ENCODE measurements around the gene TTC21B.

The TTC21B gene

DNA sequence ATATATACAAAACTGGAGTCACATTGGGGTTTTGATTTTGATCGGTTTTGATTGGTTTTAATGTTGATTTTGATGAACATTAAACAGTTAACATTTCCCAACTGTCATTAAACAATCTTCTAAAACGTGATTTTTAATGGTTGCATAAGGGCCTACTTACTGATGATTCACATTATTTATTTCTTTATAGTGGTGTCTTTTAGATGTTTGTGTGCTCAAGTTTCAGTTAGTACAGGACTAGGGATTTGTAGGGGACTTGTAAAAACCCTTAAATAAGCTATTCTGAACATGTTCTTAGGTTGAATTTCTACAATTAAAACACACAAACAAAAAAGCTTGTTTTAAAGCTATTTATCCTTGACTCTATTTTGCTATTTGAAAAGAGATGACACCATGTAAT, 61.6 kb downstream of the TTC21B start:
- TF ChIP-seq, protein P1, sequence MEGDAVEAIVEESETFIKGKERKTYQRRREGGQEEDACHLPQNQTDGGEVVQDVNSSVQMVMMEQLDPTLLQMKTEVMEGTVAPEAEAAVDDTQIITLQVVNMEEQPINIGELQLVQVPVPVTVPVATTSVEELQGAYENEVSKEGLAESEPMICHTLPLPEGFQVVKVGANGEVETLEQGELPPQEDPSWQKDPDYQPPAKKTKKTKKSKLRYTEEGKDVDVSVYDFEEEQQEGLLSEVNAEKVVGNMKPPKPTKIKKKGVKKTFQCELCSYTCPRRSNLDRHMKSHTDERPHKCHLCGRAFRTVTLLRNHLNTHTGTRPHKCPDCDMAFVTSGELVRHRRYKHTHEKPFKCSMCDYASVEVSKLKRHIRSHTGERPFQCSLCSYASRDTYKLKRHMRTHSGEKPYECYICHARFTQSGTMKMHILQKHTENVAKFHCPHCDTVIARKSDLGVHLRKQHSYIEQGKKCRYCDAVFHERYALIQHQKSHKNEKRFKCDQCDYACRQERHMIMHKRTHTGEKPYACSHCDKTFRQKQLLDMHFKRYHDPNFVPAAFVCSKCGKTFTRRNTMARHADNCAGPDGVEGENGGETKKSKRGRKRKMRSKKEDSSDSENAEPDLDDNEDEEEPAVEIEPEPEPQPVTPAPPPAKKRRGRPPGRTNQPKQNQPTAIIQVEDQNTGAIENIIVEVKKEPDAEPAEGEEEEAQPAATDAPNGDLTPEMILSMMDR (IDR thresholded peaks at IDR 0.05; ENCODE audit: low read depth, low read length) = no peak

DNA sequence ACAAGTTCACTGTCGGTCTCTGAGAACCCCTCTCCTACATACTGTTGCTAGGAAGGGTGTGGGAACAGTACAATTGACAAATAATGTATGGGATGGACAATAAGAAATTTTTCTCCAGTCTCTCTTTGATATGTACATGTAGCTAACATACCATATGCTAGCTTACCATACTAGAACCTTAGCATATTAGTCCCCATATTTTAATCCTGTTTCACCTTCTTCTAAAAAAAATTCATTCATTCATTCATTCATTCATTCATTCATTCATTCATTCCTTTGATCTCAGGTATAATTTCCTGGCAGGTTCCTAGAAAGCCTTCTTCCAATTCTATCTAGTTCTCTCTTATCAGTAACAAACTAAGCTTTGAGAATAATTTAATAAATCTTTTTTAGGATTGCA, 62.2 kb downstream of the TTC21B start:
- no peak for DNase-seq (ENCODE audit: low read depth in 2 of 2)
- TF ChIP-seq, protein P1 (IDR thresholded peaks at IDR 0.05; ENCODE audit: low read depth, low read length) = no peak
- H3K4me3 ChIP-seq (replicated peaks in 1 of 2; ENCODE audit: low read depth in 2 of 2, low read length in 2 of 2) = no peak overlapping the region

More for the DNA sequence above, 61.6 kb downstream of the TTC21B start:
- no peak overlapping the region for H3K4me3 ChIP-seq (replicated peaks in 1 of 2; ENCODE audit: low read depth in 2 of 2, low read length in 2 of 2)
- no peak for DNase-seq (ENCODE audit: low read depth in 2 of 2)

DNA sequence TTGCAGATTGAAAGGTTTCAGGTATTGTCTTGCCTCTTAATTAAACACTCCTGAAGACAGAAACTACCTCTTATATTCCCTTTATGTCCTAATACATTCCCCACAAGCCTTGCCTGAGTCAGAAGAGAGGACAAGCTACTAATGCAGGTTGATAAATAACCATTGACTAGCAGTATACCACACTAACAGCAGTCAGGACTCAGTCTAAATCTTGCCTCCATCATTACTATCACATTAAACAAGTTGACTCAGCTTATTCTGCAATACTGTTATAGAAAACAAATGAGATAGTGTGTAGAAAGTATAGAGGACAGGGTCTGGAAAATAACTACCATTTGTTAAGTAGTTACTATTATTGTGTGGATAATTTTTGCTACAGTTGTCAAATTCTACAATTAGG, 63.8 kb downstream of the TTC21B start:
- TF ChIP-seq, protein P1 (IDR thresholded peaks at IDR 0.05; ENCODE audit: low read depth, low read length) = no peak
- DNase-seq (ENCODE audit: low read depth in 2 of 2) = no peak
- H3K4me3 ChIP-seq (replicated peaks in 1 of 2; ENCODE audit: low read depth in 2 of 2, low read length in 2 of 2) = no peak overlapping the region

DNA sequence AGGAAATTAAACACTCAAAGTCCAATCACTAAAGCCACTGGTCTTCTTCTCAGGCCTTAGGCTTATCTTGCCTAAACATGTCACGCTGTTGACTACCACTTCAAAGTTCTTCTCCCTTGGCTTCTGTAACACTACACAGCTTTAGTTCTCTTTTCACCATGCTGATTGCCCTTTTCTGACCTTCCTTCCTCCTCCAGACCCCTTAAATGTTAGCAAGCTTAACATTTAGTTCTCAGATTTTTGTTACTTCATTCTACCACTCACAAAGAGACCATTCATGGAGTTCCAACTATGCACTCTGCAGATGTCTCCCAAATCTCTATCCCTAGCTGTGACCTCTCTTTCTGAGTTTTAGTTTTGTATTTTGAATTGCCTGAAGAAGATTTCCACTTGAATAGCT, 64.4 kb downstream of the TTC21B start:
- DNase-seq (ENCODE audit: low read depth in 2 of 2) = no peak
- no peak overlapping the region for H3K4me3 ChIP-seq (replicated peaks in 1 of 2; ENCODE audit: low read depth in 2 of 2, low read length in 2 of 2)
- TF ChIP-seq, protein P1 (IDR thresholded peaks at IDR 0.05; ENCODE audit: low read depth, low read length) = no peak

DNA sequence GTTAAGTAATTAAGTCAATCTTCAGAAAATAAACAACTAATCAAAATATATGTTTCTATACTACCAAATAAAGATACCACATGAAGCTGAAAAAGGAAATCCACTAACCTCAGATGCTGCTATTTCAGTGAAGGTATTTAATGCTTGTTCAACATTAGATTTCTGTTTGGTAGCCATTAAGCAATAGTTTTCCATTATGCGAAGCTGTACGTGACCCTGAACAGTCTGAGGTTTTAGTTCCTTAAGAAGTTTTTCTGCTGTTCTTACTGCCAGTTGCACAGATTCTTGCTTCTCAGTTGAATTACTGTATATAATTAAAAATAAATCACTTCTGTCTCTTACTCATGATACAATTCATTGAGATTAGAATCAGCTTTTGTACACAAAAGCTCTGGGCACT, 65.4 kb downstream of the TTC21B start:
- TF ChIP-seq, protein P1 (IDR thresholded peaks at IDR 0.05; ENCODE audit: low read depth, low read length) = no peak
- no peak for DNase-seq (ENCODE audit: low read depth in 2 of 2)
- no peak overlapping the region for H3K4me3 ChIP-seq (replicated peaks in 1 of 2; ENCODE audit: low read depth in 2 of 2, low read length in 2 of 2)

DNA sequence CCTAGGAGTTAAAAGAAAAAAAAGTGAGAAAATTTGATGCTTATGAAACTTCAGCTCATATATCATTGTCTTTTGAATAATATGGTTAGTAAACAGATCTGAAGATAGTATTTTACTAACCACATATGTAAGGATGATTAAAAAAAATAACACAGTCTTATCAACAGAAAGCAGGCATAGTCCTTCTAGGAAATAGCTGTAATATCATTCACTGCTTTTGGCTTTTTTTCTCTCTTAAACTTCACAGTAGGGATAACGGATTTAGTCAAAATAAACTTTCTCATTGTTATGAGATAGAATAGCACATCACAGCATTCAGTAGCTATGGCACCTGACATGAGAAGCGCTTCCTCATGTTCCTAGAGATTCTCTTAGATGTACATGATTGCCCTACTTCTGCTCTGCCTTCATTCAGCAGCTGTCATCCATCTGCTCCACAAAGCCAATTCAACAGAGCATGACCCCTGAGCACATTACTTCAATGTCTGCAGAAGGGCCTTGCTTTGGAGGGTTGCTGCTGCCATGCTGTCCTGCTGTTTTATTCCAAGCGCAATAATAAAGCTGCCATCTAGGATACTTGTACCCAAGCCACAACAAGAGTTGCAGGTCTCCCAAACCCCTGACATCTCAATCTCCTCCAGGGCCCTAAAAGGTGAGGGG, 67.0 kb downstream of the TTC21B start:
- H3K4me3 ChIP-seq (replicated peaks in 1 of 2; ENCODE audit: low read depth in 2 of 2, low read length in 2 of 2) = no peak overlapping the region
- TF ChIP-seq, protein P1 (IDR thresholded peaks at IDR 0.05; ENCODE audit: low read depth, low read length) = no peak
- no peak for DNase-seq (ENCODE audit: low read depth in 2 of 2)

All from cardiac fibroblast (primary cell).